Peyer's patch (tissue), 4 donors: ENCODE results near the gene RBP3.

Experiments
- CTCF ChIP-seq, 6 experiments: fragments of 450-650 bp in 4 of 6; fragments of 200-600 bp in 2 of 6; sonication (generic) in 1 of 6; IDR thresholded peaks; one replicate each; pipeline ENCODE4 v1.5.1; 2017 to 2019; ENCODE audit warnings: antibody characterized with exemption in 6 of 6, mild to moderate bottlenecking in 3 of 6, moderate library complexity in 1 of 6
- POLR2A ChIP-seq, 2 donors: fragments of 450-650 bp; IDR thresholded peaks; one replicate each; pipeline ENCODE4 v1.5.1; 2017; ENCODE audit warnings: antibody characterized with exemption in 2 of 2, mild to moderate bottlenecking in 2 of 2, moderate library complexity in 2 of 2

GRCh38 chr10:47309408-47310089 lies 38.6 kb upstream of the RBP3 start:
- TF ChIP-seq CTCF (IDR thresholded peaks at IDR 0.05) (peak in 3 of 6 experiments; percentile 12 to 31 (median 22)), POLR2A (IDR thresholded peaks at IDR 0.05) (no peak)
